AG09319 (cell line): Measurements from ENCODE around the gene COL28A1.
A peak's percentile ranks its signal among the peaks of the same experiment; 100 is the strongest.

Experiments used
- DNase-seq: peaks from one replicate; pipeline ENCODE4 v3.0.0-alpha.2; 2010; ENCODE audit warnings: low read depth; ENCODE audit errors: extremely low read depth
- CTCF ChIP-seq: IDR thresholded peaks from 2 replicates; pipeline ENCODE4 v1.5.1; 2011; ENCODE audit warnings: low read depth, mild to moderate bottlenecking, inconsistent platforms, low read length, moderate library complexity

COL28A1 gene

GRCh38 chr7:7566651-7567611, 31.3 kb upstream of the COL28A1 start, which contains the start of gene MIOS:
Gene MIOS, plus strand, starts transcription at chr7:7566884. Its CDS starts 5,592 bp downstream, at chr7:7572476.
- no peak for TF ChIP-seq CTCF
- DNase-seq: peak; percentile 46

GRCh38 chr7:7565746-7566650, 30.3 kb upstream of the COL28A1 start:
- no peak for TF ChIP-seq CTCF
- DNase-seq: no peak

- TF ChIP-seq CTCF: no peak
- DNase-seq: no peak
These were observed 29.5 kb upstream of the COL28A1 start for GRCh38 chr7:7565018-7565680.

- TF ChIP-seq CTCF: no peak
- no peak for DNase-seq
These were observed 28.7 kb upstream of the COL28A1 start for GRCh38 chr7:7564323-7564780.

GRCh38 chr7:7563813-7564212, 28.1 kb upstream of the COL28A1 start:
- TF ChIP-seq CTCF: no peak
- no peak for DNase-seq

GRCh38 chr7:7563269-7563668, 27.6 kb upstream of the COL28A1 start:
- no peak for DNase-seq
- TF ChIP-seq CTCF: no peak
